ENCODE results near the gene DMRTB1.

DNA sequence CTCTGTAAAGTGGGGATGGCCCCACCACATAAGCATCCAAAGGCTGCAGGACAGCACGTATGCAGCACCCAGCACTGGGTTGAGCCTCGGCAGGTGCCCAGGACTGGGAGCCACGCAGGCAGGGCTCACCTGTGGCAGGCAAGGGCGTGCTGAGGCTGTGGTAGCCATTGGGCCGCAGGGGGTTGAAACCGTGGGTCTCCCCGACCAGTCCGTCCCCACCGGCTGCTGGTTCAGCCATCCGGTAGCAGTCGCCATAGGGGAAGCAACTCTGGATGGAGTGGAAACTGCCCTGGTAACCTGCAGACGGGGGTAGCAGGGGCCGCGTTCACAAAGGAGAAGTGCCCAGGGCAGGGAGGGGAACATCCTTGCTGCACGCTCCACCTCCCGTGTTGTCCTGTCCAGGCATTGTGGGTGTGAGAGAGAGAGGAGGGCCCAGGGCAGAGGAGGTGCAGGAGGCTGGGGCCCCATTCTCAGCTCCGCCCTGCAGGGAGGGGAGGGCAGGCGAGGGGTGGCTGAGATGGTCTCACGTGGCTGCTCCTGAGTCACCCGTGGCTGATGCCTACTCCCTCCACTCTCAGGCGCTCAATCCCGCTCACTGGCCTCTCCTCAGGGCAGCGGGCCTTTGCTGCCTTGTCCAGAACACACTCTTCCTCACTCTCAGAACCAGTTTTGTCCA lies 49.9 kb downstream of the DMRTB1 start:
- TF ChIP-seq, protein P1, sequence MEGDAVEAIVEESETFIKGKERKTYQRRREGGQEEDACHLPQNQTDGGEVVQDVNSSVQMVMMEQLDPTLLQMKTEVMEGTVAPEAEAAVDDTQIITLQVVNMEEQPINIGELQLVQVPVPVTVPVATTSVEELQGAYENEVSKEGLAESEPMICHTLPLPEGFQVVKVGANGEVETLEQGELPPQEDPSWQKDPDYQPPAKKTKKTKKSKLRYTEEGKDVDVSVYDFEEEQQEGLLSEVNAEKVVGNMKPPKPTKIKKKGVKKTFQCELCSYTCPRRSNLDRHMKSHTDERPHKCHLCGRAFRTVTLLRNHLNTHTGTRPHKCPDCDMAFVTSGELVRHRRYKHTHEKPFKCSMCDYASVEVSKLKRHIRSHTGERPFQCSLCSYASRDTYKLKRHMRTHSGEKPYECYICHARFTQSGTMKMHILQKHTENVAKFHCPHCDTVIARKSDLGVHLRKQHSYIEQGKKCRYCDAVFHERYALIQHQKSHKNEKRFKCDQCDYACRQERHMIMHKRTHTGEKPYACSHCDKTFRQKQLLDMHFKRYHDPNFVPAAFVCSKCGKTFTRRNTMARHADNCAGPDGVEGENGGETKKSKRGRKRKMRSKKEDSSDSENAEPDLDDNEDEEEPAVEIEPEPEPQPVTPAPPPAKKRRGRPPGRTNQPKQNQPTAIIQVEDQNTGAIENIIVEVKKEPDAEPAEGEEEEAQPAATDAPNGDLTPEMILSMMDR (IDR thresholded peaks at IDR 0.05; ENCODE audit: poor library complexity), result no peak
- TF ChIP-seq EZH2 (IDR thresholded peaks at IDR 0.05; ENCODE audit: borderline replicate concordance), result no peak
